Globus pallidus (tissue), 1 donor: Measurements from ENCODE around the gene SQSTM1.
A peak's percentile ranks its signal among the peaks of the same experiment; 100 is the strongest.

Source experiments
- DNase-seq: peaks from one replicate; pipeline ENCODE4 v3.0.0-alpha.2; 2015; ENCODE audit warnings: low spot score

Gene SQSTM1

DNA sequence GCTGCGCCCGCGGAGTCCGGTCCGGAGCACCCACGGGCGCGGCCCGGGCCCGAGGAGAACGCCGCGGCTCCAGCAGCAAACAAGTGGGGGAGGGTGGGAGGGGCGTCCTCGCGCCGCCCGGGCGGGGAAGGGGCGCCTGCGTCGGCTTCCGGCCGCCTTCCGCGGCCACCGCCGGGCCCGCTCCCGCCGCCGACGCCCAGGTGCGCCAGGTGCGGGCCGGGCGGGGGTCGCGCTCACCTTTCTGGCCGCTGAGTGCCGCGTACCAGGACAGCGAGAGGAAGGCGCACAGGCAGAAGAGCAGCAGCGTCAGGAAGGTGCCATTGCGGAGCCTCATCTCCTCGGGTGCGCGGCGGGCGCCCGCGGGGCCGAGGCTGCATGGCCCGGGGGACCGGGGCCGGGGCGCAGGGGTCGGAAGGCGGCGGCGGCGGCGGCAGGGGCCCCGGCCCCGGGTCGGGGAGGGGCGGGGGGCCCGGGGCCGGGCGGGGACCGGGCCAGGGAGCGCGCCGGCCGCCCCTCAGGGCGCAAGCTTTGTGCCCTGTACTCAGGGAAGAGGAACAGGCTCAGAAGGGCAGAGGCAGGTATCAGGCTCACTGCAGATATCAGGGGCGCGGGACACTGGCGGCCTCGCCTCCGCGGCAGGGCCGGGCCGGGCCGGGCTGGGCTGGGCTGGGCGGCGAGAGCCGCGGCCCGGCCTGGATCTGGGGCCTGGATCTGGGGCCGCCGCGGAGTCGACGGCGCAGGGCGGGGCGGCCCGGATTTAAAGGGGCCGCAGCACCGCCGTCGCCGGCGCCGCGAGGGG is 14.3 kb upstream of the SQSTM1 start, which contains the start of gene MGAT4B:
MGAT4B (minus strand) TSS at position 617 of the 799 bp plus-strand sequence; CDS start at position 334, 283 bp downstream.
- peak; percentile 69 for DNase-seq

DNA sequence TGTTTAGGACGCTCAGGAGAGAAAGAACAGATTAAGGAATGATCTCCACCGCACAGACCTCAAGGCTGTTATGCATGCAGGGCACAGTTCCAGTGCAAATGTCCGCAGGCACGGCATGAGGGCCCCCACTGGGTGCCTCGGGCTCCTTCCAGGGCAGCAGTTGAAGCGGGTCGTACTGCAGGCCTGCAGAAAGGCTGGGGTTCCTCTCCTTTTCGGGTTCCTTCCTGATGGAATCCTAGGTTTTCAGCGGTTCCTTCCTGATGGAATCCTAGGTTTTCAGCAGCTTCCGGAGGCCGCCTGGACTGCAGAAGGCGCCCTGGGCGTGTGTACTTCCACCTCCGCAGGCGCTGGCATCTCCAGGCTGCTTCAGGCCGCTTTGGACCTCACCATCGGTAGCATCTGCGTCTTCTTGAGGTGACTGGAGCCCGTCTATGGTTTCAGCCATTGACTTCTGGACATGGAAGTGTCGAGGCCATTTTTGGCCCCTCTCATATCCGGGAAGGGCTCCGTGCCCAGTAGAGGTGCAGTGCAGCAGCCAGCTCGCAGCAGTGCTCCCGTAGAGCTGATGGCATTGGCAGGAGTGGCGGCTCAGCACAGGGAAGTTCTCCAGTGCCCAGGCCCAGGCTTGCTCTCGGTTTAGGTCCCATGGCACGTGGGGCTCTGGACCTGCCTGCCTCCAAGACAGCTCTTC is 8.4 kb upstream of the SQSTM1 start:
- DNase-seq = no peak

DNA sequence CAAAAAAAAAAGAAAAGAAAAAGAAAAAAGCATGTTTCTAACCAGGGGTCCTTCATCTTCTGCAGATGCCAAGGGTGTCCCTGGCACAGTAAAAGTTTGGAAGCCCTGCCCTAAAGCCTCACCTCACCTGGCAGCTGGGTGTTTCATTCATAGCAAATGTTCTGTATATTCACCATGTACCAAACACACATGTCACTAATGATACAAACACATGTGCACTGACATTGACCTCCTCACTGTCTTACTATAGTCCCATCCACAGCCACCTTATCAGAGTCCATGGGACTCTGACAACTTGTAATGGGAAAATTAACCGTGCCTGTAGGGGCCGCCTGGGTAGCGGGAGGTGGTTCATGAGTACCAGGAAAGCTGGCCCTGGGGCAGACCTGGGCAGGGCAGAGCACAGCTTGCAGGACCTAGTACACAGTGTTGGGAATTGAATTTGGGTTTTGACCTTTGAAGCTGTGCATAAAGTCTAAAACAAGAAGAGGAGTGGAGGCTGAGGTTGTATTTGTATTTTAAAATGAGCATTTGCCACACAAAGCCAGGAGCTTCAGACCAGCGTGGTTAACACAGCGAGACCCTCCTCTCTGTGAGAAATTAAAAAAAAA is 7.6 kb upstream of the SQSTM1 start:
- DNase-seq = no peak

DNA sequence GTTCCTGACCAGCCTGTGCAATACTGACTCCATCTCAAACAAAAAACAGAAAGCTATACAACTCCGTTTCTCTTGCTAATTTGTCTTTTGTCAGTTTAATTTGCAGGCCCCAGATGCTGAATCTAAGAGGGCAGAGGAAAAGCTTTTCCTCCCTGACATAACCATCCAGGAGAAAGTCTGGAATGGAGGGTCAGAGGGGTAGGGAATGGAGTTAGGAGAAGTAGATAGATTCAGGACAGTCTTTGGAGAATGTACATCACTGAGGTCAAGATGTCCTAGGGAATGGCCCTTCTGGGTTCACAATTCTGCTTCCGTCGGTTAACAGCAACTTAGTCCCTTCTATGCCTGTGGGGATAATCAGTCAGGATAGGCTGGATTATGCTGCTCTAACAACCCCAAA is 6.6 kb upstream of the SQSTM1 start:
- DNase-seq = no peak

DNA sequence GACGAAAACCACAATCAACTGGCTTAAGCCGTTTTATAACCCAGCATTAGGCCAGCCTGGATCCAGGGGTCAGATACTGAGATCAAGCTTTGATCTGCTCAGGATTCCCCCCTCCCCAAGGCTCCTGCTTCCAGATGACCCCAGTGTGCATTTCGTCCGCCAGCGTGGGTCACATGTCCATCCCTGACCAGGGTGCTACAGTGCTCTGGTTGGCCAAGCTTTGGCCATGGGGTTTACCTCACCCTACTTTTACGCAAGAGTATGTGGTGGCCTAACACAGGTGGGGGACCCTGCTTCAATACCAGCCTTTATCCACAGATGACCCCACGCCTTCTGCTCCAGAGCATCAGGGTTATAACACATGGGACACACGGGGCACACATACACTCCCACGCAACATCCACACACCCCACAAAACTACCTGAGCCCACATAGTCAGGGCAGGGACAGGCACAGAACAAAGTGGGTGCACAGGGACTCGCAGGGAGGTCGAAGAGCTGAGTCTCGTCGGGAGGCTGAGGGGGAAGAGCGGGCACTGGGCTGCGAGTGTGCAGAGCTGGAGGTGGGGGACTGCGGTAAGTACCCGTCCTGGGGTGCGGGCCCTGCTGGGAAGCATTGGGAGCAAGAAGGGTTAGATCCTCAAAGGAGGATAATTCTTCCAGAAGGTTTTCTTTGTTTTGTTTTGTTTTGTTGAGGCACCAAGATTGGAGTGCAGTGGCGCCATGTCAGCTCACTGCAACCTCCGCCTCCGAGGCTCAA is 5.0 kb upstream of the SQSTM1 start:
- DNase-seq = no peak

DNA sequence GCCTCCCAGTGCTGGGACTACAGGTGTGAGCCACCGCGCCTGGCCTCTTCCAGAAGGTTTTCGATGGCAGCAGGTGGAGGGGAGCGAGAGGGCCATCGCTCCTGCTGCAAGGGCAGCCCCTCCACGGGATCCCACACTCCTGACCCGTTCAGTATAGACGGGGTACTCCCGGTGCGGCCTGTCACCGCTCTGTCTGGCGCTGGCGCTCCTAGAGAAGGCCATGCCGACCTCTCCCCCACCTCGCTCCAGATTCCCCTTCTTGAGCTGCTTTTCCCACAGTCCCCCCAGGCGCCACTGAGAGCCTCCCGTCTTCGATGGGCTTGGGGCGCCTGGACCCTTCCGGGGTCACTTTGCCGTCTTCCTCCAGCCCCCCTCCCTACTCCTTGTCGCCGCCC is 4.3 kb upstream of the SQSTM1 start:
- no peak for DNase-seq

DNA sequence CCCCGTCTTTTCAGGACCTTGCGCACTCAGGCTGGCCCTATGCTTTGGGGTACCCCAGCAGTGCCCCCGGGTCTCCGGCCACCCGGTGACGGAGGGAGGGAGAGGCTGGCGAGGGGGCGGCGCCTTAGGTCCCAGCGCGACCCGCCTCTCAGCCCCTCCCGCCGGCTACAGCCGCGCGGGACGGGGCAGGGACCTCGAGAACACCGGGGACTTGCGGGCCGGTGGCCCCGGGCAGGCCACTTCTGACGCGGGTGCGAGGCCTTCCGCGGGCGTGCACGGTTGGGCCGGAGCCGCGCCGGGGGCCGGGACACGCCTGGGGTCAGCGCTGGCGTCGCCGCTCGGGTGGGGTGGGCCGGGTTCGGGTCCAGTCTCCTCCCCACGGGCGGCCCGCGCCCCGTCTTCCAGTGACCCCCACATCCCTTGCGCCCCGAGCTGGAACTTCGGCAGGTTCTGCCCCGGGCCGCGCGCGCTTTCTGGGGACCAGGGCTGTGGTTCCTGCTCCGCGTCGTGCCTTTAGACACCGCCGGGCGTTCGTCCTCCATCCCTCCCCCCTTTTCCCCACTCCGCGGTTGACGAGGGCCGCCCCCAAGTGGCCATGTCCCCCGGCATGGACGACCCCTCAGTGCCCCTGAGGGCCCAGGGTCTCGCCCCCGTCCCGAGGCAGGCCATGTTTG is 3.8 kb upstream of the SQSTM1 start:
- DNase-seq = no peak

DNA sequence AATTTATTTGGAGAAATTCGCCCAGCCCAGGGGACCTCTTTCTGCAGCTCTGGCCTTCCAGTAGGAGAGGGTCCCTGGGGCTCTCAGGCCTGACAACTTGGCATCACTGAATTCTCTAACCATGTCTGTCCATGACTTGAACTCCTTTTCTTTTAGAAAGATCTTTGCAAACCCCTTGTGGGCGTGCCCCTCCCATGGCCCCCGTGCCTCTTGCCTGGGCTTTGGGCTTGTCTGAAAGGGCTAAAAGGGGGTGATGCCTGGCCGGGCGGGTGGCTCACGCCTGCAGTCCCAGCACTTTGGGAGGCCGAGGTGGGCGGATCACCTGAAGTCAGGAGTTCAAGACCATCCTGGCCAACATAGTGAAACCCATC is 3.2 kb upstream of the SQSTM1 start:
- DNase-seq = no peak

DNA sequence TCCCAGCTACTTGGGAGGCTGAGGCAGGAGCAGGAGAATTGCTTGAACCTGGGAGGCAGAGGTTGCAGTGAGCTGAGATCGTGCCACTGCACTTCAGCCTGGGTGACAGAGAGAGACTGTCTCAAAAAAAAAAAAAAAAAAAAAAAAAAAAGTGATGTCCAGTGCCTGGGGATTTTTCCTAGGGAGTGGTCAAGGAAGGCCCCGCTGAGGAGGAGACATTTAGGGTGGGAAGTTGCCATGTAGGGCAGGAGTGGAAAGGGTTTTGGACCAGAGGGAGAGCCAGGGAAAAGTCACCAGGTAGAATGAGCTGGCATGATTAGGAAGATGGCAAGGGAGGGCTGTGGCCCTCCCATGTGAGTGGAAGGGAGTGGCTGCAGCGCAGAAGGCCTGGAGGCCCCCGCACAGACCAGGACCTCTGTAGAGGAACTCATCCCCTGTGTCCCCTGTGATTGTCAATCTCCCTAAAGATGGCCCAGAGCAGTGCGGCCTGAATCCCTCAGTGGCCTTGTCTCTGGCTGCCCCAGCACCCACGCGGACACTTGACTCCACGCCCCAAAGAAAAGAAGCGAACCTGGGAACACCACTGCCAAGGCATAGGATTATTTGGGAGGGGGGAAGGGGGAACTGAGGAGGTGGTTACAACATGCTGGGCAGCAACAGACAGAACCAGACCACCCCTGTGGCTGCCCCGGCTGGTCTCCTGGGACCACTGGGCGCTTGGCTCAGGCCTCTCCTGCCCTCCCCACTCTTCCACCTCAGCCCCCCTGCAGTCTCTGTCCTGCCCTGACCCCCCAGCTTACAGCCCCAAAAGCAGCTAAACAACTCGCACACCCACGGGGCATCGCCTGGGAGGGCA is 2.6 kb upstream of the SQSTM1 start:
- peak; percentile 40 for DNase-seq

DNA sequence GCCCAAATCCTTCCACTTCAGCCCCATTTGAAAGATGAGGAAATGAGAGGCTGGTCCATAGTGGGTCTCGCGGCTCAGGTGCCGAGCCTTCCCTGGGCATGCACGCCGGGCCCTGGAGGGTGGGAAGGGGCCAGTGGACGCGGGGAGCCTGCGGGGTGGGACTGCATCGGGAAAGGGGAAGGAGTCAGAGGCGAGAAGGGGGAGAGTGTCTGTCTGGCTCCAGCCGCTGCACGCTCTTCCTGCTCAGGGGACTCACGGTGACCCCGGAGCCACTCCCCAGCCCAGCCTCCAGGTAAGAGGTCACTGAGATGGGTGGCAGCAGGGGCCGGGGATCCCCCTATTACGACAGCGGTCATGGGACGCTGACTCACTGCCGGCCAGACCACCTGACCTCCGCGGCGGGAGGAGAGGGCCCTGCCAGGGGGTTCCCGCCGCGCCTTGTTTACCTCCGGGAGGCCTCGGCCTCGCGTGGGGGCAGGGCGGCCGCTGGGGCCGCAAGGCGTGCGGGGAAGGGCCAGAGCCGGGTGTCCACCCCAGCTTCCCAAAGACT is 1.9 kb upstream of the SQSTM1 start:
- peak; percentile 95 for DNase-seq

DNA sequence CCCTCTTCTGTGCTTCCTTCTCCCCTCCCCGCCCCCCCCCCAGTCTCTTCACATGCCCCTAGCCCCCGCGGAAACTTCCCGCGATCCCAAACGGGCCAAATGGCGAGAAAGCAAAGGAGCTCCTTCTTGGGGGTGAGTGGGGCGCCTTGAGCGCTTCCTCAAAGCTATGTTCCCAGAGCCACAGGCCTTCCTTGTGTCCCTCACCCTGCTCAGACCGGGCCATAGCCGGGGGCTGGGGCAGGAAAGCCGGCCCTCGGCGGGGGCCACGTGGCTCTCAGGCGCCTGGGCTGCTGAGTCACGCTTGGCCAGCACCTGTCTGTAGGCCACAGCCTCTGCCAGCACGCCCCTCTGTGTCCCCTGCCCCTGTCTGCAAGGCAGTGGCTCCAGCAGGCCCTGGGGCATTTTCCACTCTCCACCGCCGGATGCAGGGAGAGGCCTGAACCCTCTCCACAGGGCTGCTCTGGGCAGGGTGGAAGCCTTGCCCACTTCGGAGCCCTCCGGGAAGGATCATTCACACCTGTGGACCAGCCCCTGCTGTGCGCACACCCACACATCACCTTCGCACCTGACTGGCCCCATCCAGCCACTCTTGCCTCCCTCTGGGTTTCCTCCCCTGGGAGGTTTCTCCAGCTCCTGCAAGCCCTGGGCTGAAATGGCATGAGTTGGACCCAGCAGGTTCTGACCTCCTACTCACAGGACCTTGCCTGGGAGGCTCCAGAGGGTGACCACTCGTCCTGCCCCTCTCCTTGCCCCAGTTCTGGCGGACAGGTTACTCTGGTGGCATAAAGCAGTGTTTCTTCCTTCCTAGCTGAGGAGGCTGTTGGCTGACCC is 1.2 kb upstream of the SQSTM1 start:
- DNase-seq = peak; percentile 75

DNA sequence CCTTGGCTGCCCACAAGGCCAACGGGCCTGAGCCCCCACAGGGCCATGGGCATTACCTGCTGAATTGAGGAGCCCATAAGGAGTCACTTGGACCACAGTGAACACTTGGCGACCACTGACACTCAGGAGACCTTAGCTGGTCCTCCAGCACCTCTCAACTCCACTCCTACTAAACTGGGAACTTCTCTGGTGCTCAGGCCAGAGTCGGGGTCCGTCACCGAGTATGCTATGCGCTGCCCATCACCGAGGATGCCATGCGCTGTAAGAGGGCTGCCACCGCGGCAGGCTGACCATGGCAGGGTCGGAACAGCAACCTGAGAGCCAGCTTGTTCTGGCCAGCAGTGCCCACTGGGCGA is 600 bp upstream of the SQSTM1 start:
- no peak for DNase-seq

DNA sequence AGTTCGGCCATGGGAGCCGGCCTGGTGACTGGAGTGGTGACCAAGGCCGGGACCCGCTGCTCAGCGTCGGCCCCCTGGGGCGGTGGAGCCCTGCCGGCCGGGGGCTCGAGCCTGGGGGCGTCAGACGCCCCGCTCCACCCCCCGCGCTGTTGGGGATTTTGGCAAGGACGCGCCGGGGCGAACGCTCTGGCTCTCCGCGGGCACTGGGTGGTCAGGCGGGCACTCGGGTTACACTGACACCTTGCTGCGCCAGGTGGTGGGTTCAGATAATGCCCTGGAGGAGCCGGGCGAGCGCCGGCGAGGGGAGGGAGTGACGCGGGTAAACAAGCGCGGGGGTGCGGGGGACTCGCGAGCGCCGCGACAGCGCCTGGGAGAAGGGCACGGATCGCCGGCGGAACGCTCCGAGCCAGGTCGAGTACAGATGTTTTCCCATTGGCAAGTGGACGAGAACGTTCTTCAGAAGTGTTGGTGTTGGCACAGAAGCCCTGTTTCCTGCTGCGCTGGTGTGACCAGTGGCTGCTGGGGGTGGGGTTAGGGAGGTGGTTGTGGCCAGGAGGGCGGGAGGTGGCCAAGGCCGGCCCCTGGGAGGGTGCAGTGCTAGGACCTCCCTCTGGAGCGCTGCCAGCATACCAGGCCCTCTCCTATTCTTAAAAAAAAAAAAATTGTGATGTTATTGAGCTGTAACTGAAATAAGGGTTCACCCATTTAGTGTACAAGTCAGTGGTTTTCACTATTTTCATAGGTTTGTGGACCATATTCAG is 773 bp downstream of the SQSTM1 start:
- peak; percentile 93 for DNase-seq

DNA sequence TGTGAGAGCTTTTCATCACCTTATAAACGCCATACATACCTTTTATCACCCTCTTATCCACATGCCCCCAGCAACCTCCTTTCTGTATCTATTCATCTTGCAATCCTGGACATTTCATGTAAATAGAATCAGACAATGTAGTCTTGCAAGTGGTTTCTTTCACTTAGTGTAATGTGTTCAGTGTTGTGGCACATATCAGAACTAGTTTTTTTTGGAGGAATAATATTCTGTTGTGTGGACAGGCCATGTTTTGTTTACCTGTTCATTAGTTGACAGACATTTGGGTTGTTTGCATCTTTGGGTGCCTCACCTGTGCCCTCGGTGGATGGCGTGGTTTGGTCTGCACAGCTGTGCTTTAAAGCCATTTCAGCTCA is 1.3 kb downstream of the SQSTM1 start:
- DNase-seq = no peak

DNA sequence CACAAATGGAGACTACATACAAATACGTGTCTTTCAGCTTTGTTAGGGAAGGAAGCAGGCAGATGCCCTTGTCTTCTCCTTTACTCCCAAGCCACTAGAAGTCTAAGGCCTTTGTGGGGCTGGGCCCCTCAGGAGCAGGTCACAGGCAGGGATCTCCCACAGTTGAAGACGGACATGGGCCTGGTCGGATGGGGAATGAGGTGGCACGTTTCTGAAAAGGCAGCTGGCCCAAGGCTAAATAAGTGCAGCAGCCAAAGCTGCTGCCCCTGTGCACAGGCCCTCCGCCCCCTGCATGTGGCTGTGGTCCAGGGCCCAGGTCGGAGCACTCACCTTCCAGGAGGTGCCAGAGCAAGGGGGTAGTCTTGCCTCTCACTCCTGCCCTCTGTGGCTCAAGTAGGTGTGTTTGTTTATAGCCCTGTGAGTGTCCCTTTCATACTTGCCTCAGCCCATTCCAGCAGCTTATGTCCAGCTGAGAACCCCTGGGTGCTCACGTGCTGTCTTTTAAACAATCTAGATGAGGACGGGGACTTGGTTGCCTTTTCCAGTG is 1.8 kb downstream of the SQSTM1 start:
- DNase-seq = no peak

DNA sequence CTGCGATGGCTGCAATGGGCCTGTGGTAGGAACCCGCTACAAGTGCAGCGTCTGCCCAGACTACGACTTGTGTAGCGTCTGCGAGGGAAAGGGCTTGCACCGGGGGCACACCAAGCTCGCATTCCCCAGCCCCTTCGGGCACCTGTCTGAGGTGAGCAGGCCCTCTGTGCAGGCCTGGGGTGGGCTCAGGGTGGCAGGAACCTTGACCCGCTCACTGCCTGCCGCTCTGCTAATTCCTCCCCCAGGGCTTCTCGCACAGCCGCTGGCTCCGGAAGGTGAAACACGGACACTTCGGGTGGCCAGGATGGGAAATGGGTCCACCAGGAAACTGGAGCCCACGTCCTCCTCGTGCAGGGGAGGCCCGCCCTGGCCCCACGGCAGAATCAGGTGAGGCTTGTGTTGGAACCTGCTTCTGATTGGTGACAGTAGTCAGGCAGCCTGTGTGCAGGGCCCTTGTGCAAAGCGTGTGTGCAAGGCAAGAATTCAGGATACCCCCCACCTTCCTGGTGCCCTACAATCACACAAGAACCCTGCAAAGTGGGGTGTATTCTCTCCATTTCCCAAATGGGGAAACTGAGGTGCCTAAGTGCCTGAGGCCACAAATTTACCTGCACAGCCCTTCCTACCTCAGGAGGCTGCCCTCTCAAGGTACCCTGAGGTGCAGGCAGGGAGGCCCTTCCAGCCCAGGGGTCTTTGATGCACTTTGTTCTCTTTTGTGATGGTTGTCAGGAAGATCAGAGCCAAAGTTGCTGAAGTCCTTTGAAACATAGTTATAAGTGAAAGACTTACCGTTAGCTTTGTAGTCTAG is 3.4 kb downstream of the SQSTM1 start:
- DNase-seq = no peak

DNA sequence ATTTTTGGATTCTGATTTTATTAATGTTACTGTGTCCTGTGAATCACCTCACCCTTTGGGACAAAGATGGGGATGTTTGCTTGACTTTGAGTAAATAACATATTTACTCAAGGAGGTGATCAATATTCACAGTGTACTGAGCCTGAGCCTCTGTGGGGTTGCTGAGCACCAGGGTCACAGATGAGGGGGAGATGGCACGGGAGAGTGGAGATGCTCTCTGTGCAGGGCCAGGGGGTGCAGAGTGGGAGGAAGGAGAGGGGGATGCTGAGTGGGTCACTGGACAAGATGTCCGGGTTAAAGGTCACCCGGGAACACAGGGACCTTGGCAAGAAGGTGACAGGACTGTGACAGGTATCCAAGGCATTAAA is 4.0 kb downstream of the SQSTM1 start:
- DNase-seq = no peak

DNA sequence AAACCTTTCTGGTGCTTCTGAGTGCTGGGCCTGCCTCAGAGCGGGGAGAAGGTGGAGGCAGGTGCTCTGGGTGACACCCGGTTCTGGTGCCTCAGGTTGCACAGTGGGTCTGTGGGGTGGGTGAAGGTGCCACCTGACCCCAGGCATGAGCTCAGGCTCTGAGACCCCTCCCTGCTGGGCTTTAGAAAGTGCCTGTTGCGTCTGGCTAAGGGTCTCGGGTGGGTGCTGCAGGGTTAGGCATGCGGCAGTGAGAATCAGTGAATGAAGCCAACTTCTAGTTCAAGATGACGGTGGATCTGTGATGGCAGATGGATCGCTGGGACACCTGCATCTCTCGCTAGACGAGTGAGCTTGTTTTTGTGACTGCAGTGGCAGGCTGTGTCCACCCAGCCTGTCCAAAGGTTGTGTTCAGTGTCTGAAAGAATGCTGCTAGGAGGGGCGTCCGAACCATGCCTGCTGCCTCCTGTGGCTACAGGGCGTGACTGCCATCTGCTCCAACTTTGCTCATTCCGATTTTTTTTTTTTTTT is 5.0 kb downstream of the SQSTM1 start:
- no peak for DNase-seq
